Skeletal muscle cell (primary cell): Measurements from ENCODE around the gene AUTS2.

Experiments
- DNase-seq: peaks from one replicate; pipeline ENCODE4 v3.0.0-alpha.2; 2010; ENCODE audit warnings: low read depth
- H3K4me3 ChIP-seq: 2 replicates; pipeline ENCODE4 v1.5.1; 2011; ENCODE audit warnings: low read depth, mild to moderate bottlenecking, control low read depth, low read length, moderate library complexity

Gene AUTS2

DNA sequence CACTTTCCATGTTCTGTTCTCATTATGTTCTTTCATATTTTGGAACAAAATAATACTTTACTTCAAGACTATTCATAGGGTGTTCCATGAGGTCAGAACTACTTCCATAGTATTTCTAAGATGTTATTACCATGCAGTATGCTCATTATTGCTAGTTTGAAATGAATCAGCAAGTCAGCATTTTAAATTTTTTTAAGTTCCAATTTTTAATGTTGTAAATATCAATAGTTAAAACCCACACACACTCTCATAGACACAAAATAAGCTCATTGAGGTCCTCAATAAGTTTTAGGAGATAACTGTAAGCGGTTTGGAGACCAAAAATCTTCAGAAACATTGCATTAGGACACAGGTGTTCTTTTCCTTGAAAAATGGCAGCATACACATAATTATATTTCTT is 550.7 kb downstream of the AUTS2 start:
- DNase-seq = no peak
- no peak overlapping the region for H3K4me3 ChIP-seq

DNA sequence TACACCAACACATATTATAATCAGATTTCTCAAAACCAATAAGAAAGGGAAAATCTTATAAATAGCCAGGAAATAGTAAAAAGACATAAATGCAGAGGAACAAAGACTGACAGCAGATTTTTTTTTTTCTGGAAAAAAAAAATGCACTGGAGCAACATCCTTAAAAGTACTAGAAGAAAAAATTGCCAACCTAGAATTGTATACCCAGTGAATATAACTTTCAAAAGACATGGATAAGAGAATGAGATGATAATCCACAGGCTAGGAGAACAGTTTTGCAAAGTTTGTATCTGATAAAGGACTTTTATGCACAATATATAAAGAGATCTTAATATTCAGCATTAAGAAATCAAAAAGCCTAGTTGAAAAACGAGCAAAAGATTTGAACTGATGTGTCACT is 554.0 kb downstream of the AUTS2 start:
- DNase-seq = no peak

DNA sequence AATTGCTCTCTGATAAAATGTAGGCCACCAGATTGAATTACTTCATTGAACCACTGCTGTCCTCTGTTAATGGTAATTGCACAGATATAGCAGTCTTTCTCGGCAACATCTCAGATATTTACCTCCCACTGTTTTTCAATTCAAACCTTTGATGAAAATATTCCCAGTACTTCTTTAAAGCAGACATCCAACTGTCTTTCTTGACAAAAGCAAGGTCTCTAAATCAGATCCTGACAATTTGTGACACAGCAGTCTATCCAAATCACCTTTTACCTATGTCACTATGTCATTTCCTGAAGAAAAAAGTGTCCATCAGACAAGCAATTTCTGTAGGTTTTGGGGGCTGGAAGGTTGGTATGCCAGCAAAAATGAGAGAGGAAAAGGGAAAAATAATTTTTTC is 555.7 kb downstream of the AUTS2 start:
- no peak for DNase-seq
- H3K4me3 ChIP-seq = no peak overlapping the region

More for the DNA sequence above, 554.0 kb downstream of the AUTS2 start:
- no peak overlapping the region for H3K4me3 ChIP-seq

GRCh38 chr7:70154521-70155180 is 556.4 kb downstream of the AUTS2 start:
- H3K4me3 ChIP-seq = no peak overlapping the region
- no peak for DNase-seq

- no peak overlapping the region for H3K4me3 ChIP-seq
- no peak for DNase-seq
These were observed 557.8 kb downstream of the AUTS2 start for GRCh38 chr7:70156057-70156456.

DNA sequence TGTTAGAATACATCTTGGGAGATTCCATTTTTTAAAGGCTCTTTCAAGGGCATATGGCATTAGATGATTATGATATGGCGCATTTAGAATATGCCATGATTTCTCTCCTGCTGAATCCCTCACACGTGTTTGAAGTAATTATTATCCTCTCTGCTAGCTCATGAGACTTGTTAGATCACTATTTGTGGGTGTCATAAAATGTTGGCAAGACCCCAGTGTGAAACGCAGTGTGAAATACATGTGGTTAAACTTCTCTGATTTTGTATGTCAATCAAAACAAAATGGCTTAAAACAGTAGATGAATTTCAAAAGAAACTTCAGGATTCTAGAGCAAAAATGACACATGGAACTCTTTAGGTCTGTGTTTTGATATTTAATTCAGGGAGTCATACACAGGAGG is 560.8 kb downstream of the AUTS2 start:
- DNase-seq = no peak
- no peak overlapping the region for H3K4me3 ChIP-seq

GRCh38 chr7:70165477-70166170 is 567.3 kb downstream of the AUTS2 start:
- DNase-seq = no peak

GRCh38 chr7:70171369-70171920 is 573.2 kb downstream of the AUTS2 start:
- DNase-seq = no peak
- H3K4me3 ChIP-seq = no peak overlapping the region

More at GRCh38 chr7:70165477-70166170, 567.3 kb downstream of the AUTS2 start:
- no peak overlapping the region for H3K4me3 ChIP-seq

DNA sequence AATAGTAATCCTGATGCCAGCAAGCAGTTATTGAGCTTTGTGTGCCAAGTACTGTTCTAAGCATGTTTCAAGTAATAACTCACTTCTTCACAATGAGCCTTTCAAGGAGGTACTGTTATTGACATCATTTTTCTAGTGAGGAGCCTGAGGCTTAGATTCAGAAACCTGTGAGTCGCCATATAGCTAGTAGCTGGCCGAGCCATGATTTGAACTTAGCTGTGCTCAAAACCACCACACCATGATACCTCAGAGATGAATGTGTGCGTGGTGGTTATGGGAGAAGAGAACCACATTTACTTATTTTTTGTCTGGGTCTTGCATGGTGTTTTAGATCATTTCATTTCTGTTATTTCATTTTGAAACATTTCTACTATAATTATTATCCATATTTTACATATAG is 578.9 kb downstream of the AUTS2 start:
- DNase-seq = peak; percentile 41
- H3K4me3 ChIP-seq = no peak overlapping the region

- no peak for DNase-seq
- H3K4me3 ChIP-seq = no peak overlapping the region
These were observed 579.9 kb downstream of the AUTS2 start for GRCh38 chr7:70178211-70178610.

DNA sequence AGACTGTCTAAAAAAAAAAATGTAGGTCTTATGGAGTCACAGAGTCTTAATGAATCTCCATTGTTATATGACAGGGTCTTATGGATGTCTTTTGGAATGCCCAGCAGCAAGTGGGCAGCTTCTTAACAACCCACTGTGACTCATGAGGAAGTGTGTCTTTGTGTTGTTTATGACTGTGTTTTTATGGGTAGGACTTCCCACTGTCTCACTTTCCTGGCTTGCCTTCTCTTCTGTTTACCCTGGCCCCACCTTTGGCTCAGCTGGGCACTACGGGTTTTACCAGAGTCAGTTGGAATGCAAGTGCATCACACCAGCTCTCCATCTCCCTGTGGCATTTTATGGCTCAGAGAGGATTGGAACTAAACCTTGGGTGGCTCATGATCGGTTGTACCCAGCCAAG is 580.5 kb downstream of the AUTS2 start:
- peak; percentile 33 for DNase-seq
- H3K4me3 ChIP-seq = no peak overlapping the region

DNA sequence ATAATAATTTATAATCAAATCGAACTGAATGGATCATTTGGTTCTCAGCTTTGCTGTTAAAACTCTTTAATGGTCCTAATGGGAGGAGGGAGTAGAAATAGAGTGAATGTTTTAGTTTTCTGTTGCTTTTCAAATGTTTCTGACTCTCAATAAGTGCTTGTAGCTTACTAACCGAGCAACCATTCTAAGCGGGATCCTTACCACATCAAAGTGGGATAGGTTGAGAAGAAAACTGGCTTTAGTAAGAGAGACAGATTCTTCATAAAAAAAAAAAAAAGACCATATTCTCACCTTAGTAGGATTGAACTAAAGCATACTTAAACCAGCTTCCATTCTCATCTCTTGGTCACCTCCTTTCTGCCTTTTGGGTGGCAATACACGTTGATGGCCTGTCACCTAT is 584.2 kb downstream of the AUTS2 start:
- no peak for DNase-seq
- no peak overlapping the region for H3K4me3 ChIP-seq

DNA sequence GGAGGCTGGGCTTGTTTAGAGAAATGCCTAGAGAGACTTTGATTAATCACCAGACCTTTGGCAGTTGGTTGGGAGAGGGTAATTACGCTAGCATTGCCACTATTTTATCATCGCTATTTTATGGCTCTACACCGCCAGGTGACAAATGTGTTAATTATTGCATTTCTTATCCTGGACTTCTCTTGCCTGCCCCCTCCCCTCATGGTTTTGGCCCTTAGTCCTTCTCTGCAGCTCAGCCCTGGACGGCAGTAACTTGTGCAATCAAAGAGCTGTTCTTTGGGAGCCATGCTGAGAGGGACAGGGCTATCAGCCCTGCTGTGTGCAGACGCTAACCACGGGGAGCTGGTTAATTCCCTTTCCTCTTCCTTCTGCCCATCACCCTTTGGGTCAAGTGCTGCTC is 585.0 kb downstream of the AUTS2 start:
- no peak for DNase-seq
- no peak overlapping the region for H3K4me3 ChIP-seq

DNA sequence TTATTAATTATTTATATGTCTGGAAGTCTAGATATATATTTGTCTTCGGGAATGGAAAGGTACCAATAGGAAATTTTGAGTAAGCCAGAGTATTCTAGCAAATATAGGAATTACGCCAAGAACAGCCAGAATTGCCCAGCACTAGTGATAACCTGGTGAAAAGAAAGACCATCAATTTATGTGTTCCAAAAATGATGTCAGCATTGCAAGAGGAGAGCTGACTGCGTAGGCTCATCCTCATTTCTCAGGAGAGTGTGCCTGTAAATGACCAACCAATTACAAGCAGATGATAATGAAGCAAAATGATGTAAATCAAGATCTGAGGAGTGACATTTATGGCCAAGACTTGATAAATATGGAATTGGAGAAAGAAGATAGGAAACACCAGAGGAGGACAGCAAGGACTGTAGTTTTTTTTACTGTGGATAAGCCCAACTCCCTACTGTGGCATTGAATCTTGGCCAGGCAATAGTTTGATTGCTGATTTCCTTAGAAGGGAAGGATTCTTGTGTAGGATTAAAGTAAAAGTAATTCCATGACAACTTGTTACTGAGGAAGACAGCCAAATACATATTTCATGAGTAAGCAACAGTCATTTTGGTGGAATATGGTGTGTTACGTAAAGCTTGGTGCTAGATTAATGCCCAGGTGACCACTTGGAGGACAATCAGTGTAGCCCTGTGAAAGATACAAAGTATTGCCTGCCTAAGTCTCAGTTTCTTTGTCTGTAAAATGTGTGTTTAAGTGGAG is 590.8 kb downstream of the AUTS2 start:
- no peak overlapping the region for H3K4me3 ChIP-seq
- no peak for DNase-seq

DNA sequence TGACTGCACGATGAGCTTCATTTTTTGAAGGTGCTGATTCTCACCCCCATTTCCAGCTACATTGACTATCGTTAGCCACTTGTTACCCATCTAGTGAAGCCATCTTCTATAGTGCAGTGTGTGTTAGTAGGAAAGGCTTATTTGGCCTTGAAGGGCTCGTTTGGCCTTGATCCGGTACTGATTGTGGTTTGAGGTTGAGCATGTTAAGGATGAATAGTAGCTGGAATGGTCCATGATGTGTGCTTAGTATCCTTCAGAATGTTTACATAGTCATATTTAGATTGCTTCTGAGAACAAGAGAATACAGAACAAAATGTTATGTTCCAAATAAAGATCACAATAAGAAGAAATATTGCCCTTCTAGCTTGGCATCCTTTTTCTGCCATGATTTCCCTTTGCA is 591.5 kb downstream of the AUTS2 start:
- H3K4me3 ChIP-seq = no peak overlapping the region
- no peak for DNase-seq

DNA sequence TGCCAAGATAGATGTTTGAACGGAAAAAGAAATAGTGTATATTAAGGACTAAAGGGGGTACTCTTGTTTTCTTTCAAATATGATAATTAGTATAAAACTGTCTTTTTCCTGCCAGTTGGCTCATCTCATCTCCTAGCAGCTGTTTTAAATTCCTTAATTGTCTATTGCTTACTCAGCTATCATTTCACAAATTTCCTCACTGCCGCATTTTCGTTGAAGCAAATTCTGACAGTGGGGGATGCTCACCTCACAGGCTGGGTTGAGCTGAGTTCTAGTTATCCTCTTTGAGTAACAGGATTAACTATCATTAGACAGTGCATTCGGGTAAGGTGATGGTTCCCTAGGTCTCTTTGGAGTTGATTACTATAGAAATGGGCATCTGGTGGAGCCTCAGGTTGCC is 592.0 kb downstream of the AUTS2 start:
- no peak overlapping the region for H3K4me3 ChIP-seq
- DNase-seq = no peak

- H3K4me3 ChIP-seq = no peak overlapping the region
- DNase-seq = no peak
These were observed 595.2 kb downstream of the AUTS2 start for GRCh38 chr7:70193514-70193913.

DNA sequence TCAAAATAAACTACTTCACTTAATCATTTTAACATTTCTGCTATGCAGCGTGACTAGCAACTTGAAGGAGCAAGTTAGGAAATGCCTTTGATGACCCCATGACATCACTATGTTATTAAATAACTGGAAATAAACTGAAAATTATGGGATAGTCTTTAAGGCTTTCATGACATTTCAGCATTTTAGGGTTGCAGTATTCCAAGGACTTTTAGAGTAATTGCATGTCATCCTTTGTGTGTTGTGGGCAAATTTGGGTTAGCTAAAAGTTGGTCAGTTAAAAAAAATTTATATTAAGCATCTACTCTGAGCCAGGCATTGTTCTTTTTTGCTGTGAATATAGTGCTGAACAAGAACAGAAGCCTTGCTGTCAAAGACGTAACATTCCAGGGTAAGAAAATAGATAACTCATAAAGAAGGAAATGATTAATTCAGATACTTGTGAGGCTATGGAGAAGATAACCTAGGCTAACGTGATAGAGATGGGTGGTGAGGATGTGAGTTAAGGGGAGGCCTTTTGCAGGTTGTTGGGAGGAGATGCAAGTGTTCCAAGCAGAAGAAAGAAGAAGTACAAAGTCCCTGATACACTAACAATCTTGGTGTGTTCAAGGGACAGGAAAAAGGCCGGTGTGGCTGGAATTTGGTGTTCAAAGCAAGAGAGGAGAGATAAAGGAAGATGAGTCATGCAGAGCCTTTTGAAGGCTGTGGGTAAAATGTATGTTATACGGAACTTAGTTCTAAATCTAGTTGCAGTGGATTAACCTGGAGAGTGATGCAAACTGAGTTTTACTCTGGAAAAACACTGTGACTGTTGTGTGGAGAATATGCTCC is 610.2 kb downstream of the AUTS2 start:
- no peak overlapping the region for H3K4me3 ChIP-seq
- no peak for DNase-seq

DNA sequence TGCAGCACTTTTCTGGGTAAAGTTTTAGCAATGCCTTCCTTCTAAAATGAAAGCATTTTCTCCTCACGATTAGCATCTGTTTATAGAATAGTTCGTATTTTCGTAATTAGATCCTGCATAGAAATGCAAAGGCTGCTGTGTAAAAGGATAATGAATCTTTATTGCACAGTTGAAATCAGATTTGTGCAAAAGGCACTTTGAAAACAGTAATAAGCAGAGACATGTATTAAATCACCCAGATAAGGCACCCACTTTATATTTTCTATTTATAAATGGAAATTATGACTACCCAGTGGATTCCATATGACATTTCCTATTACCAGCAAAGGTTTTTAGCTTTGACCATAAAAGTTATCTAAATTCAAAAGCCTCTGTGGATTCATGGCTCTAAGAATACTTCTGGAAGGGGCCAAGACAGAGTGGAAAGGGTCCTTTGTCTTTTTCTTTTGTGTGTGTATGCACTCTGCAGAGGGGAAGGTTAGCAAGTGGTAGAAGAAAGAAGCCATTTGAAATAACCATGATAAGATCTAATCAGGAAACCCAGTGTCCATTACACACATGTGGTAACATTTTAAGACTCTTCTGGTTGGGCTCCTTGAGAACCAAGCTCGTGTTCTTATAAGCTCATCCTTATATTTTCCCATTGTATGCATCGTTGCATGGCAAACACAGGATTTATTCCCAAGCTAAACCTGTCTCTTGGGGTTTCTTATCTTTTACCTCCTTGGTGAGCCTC is 612.1 kb downstream of the AUTS2 start:
- H3K4me3 ChIP-seq = no peak overlapping the region
- DNase-seq = no peak
